Subcutaneous adipose tissue (tissue), 4 donors: ENCODE measurements around the gene DCLK1. TPM values are rescaled to one million over a fixed set of nuclear protein-coding genes. Genes with fewer than 3 reads are reported as not detected.

Experiments
- CTCF ChIP-seq: fragments of 450-650 bp; IDR thresholded peaks from one replicate; pipeline ENCODE4 v1.5.1; 2016; ENCODE audit warnings: low read depth, mild to moderate bottlenecking, control low read depth, antibody characterized with exemption, moderate library complexity
- total RNA-seq, 4 donors: library from RNA; depleted of rRNA; stranded (reverse); fragments of >200 nt; gene quantifications; one replicate each; pipeline ENCODE4 v1.1.0, GENCODE V29; 2016

DCLK1 gene
- total RNA-seq, 4 donors from 2014 or later: 78.9 to 116 (median 106) TPM

GRCh38 chr13:36160297-36160696 is 29.1 kb upstream of the DCLK1 start:
- TF ChIP-seq CTCF: no peak

- no peak for TF ChIP-seq CTCF
Observed at GRCh38 chr13:36158611-36159010, 27.4 kb upstream of the DCLK1 start.

GRCh38 chr13:36157480-36157879 is 26.3 kb upstream of the DCLK1 start:
- no peak for TF ChIP-seq CTCF

DNA sequence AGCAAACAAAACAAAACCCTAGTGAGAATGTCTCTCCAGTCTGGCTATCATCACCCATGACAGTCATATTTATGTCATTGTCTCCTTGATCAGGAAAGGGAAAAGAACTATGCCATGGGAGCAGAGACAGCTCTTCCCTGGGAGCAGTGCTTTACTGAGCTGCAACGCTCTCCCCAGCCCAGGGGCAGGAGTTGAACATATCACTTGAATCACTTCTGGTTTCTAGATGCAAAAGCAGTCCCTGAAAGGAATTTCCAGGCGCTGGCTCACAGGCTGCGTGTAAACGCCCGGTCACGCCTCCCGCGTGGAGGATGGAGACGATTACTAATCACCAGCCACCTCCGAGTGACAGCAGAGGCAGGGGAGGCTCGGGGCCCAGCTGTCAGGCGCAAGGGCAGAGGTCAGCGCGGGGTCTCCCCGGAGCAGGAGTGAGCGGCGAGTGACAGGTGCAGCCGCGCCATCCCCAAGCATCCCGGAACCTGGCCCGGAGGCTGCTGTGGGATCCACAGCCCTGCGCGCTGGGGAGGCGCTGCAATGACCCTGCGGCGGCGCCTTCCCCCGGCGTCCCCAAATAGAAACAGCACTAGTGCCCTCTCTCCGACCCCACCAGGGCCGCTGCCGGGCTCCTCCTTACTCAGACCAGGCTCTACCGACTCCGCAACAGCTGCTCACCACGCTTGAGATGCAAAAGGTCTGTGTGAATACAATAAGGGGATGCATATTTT is 23.5 kb upstream of the DCLK1 start:
- no peak for TF ChIP-seq CTCF

DNA sequence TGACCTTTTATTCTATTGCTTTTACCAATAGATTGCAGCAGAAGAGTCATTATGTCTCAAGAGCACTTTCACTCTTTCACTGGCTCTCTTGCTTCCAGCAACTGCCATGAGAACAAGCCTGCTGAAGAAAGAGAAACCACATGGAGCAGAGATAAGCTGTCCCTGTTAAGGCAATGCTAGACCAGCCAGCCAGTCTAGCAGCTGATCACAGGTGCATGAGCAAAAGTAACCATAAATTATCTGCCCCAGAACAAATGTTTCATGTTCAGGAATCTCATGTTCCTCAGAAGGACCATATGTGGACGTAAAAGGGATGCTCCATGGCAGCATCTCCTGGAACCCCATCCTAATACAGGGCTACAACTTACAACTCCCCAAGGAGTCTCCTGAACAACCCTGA is 20.4 kb upstream of the DCLK1 start:
- TF ChIP-seq CTCF: no peak

DNA sequence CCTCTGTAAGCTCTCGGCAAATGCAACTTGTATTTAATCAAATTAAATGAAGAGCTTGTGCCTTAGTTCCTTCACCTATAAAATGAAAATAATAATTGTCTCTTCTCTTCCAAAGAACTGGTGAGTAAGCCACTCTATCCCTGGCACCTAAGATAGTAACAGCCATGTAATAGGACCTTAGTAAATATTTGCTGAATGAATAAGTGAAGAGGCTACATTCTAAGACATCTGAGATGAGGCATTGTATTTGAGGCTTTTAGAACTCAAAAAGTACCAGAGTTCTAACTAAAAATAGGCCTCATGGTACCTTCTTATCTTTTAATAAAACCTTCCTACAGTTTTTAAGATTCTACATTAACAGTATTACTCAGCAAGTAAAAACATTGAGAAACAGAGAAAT is 17.3 kb upstream of the DCLK1 start:
- no peak for TF ChIP-seq CTCF

- TF ChIP-seq CTCF: no peak
Observed at GRCh38 chr13:36147330-36147729, 16.1 kb upstream of the DCLK1 start.
